ENCODE measurements around the gene RASAL3. TPM values are rescaled to one million over a fixed set of nuclear protein-coding genes. Genes with fewer than 3 reads are reported as not detected.

The RASAL3 gene
- total and polyA plus RNA-seq, 9 donors, result 0.61 to 2.6 (median 1.4) TPM

GRCh38 chr19:15443838-15444237 lies 20.5 kb downstream of the RASAL3 start:
- 73 to 77% (median 74%) methylated on average over 10 of the region's 10 CpGs for WGBS, 3 donors
- DNase-seq, result peak in 2 of 5 donors; percentile 12 to 18
- Histone ChIP-seq H3K9me3 (no peaks in the 10 kb centered on the region), H3K4me3 (no peak overlapping the region), H3K27me3 (no peaks in the 10 kb centered on the region), H3K27ac (no peak overlapping the region), H3K4me1 (ENCODE audit: insufficient read depth) (peaks cover 5% of the 10 kb centered on the region), H3K36me3 (no peaks in the 10 kb centered on the region)
- intact Hi-C loops (cut with DNase I), result no loop called here
- TF ChIP-seq EP300 (IDR thresholded peaks at IDR 0.05) (no peak), POLR2A (IDR thresholded peaks at IDR 0.05) (no peak)
- TF ChIP-seq, protein P1, sequence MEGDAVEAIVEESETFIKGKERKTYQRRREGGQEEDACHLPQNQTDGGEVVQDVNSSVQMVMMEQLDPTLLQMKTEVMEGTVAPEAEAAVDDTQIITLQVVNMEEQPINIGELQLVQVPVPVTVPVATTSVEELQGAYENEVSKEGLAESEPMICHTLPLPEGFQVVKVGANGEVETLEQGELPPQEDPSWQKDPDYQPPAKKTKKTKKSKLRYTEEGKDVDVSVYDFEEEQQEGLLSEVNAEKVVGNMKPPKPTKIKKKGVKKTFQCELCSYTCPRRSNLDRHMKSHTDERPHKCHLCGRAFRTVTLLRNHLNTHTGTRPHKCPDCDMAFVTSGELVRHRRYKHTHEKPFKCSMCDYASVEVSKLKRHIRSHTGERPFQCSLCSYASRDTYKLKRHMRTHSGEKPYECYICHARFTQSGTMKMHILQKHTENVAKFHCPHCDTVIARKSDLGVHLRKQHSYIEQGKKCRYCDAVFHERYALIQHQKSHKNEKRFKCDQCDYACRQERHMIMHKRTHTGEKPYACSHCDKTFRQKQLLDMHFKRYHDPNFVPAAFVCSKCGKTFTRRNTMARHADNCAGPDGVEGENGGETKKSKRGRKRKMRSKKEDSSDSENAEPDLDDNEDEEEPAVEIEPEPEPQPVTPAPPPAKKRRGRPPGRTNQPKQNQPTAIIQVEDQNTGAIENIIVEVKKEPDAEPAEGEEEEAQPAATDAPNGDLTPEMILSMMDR (IDR thresholded peaks at IDR 0.05), result no peak

DNA sequence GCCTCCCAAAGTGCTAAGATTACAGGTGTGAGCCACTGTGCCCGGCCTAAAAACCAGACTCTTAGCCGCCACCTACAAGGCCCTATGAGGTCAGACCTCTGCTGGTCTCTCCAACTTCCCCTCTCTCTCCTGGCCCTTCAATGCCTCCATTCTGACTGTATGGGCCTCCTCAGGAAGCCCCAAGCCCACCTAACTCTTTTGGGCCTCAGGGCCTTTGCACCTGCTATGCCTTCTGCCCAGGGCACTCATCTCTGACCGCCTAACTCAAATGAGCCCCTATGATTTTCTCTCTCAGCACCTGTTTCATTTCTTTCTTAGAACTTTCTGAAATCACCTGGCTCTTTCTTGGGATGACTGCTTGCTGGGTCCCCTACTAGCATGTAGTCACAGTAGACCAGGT lies 21.0 kb downstream of the RASAL3 start:
- Histone ChIP-seq H3K9me3 (no peaks in the 10 kb centered on the region), H3K27me3 (no peaks in the 10 kb centered on the region), H3K27ac (no peak overlapping the region), H3K4me3 (no peak overlapping the region), H3K4me1 (ENCODE audit: insufficient read depth) (no peaks in the 10 kb centered on the region), H3K36me3 (no peaks in the 10 kb centered on the region)
- TF ChIP-seq POLR2A (IDR thresholded peaks at IDR 0.05), result no peak
- TF ChIP-seq, protein P1 (IDR thresholded peaks at IDR 0.05), result no peak
- TF ChIP-seq EP300 (IDR thresholded peaks at IDR 0.05), result no peak
- peak in 1 of 5 donors; percentile 2 for DNase-seq
- WGBS, 3 donors, result 89 to 96% (median 92%) methylated on average over 3 of the region's 3 CpGs
- intact Hi-C loops (cut with DNase I), result no loop called here

GRCh38 chr19:15442142-15442920 lies 22.0 kb downstream of the RASAL3 start:
- peak in 2 of 5 donors; percentile 10 to 15 for DNase-seq
- intact Hi-C loops (cut with DNase I), result no loop called here
- no peak overlapping the region for H3K27ac ChIP-seq
- H3K4me1 ChIP-seq (ENCODE audit: insufficient read depth), result no peaks in the 10 kb centered on the region
- TF ChIP-seq POLR2A (IDR thresholded peaks at IDR 0.05), result no peak
- TF ChIP-seq, protein P1 (IDR thresholded peaks at IDR 0.05), result no peak
- TF ChIP-seq EP300 (IDR thresholded peaks at IDR 0.05), result no peak
- H3K27me3 ChIP-seq, result no peaks in the 10 kb centered on the region
- no peaks in the 10 kb centered on the region for H3K36me3 ChIP-seq
- H3K9me3 ChIP-seq, result no peaks in the 10 kb centered on the region
- 66 to 74% (median 67%) methylated on average over 13 of the region's 13 CpGs for WGBS, 3 donors
- no peak overlapping the region for H3K4me3 ChIP-seq

GRCh38 chr19:15441317-15441716 lies 23.0 kb downstream of the RASAL3 start:
- H3K27me3 ChIP-seq, result no peaks in the 10 kb centered on the region
- H3K36me3 ChIP-seq, result no peaks in the 10 kb centered on the region
- H3K4me1 ChIP-seq (ENCODE audit: insufficient read depth), result no peaks in the 10 kb centered on the region
- no peak overlapping the region for H3K4me3 ChIP-seq
- H3K9me3 ChIP-seq, result no peaks in the 10 kb centered on the region
- TF ChIP-seq EP300 (IDR thresholded peaks at IDR 0.05), result no peak
- TF ChIP-seq, protein P1 (IDR thresholded peaks at IDR 0.05), result no peak
- intact Hi-C loops (cut with DNase I), result no loop called here
- no peak overlapping the region for H3K27ac ChIP-seq
- 89 to 96% (median 91%) methylated on average over 3 of the region's 3 CpGs for WGBS, 3 donors
- DNase-seq, result no peak

Measured in ovary (tissue), 9 donors.